ENCODE data around the gene YKT6. TPM values are rescaled to one million over a fixed set of nuclear protein-coding genes. Genes with fewer than 3 reads are reported as not detected.

YKT6 gene
- total and polyA plus RNA-seq, 3 donors from 2014 or later = 66.5 to 85.9 (median 72.3) TPM

DNA sequence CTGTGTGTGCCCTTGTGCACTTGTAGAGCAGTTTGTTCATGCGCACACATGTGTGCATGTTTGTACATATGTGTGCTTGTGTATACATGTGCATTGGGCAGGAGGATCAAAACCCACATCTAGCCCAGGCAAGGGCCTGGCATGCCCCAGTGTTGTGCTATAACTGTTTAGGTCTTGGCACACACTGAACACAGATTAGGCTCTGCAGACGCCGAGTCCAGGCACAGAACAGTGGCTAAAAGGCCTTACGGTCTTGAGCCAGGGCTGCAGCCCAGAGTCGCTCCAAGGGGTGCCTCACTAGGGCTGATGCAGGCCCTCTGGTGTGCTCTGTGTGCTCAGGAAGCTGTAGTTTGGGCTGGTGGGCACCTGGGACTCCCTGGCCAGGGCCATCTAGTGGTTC, 55.7 kb downstream of the YKT6 start:
- no peaks in the 10 kb centered on the region for H3K27me3 ChIP-seq
- TF ChIP-seq CTCF (IDR thresholded peaks at IDR 0.05) (no peak), POLR2A (IDR thresholded peaks at IDR 0.05) (no peak)
- 90% methylated on average over 4 of the region's 5 CpGs; no CpG with 5 or more reads in 1 of the 2 donors for WGBS, 2 donors
- H3K4me3 ChIP-seq = no peak overlapping the region
- peaks cover 16% of the 10 kb centered on the region for H3K4me1 ChIP-seq
- no peaks in the 10 kb centered on the region for H3K36me3 ChIP-seq (ENCODE audit: low read depth, missing control alignments)
- intact Hi-C loops (cut with DNase I; ENCODE audit: low total_unique reads) = no loop called here
- no peak overlapping the region for H3K27ac ChIP-seq
- H3K9me3 ChIP-seq = no peaks in the 10 kb centered on the region
- no peak for DNase-seq

DNA sequence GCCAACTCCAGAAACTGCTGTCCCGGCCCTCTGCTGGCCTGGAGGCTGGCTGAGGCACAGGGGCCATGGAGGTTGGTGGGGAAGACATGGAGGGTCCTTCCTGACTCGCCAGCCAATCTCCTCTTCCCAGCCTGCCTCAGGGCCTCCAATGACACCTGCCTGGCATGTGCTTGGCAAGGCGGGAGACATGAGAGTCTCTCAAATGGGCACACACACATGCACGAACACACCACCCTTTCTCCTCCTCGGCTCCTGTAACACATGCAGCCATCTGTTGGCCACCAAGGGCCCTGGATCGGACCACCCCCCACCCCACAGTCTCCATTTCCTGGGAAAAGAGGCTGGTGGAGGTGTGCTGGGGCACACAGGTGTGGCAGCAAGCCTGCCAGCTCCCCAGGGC, 56.4 kb downstream of the YKT6 start:
- no peak overlapping the region for H3K27ac ChIP-seq
- DNase-seq = no peak
- no peak for TF ChIP-seq POLR2A (IDR thresholded peaks at IDR 0.05)
- no peak overlapping the region for H3K4me3 ChIP-seq
- 84 to 95% methylated on average over 3 to 6 of the region's 6 CpGs for WGBS, 2 donors
- peaks cover 16% of the 10 kb centered on the region for H3K4me1 ChIP-seq
- intact Hi-C loops (cut with DNase I; ENCODE audit: low total_unique reads) = no loop called here
- no peaks in the 10 kb centered on the region for H3K36me3 ChIP-seq (ENCODE audit: low read depth, missing control alignments)
- no peaks in the 10 kb centered on the region for H3K9me3 ChIP-seq
- H3K27me3 ChIP-seq = no peaks in the 10 kb centered on the region

GRCh38 chr7:44257618-44258422, 57.0 kb downstream of the YKT6 start:
- Histone ChIP-seq H3K4me1 (peaks cover 16% of the 10 kb centered on the region), H3K36me3 (ENCODE audit: low read depth, missing control alignments) (no peaks in the 10 kb centered on the region), H3K9me3 (no peaks in the 10 kb centered on the region), H3K4me3 (no peak overlapping the region), H3K27ac (no peak overlapping the region), H3K27me3 (no peaks in the 10 kb centered on the region)
- TF ChIP-seq CTCF (IDR thresholded peaks at IDR 0.05) = no peak
- TF ChIP-seq POLR2A (IDR thresholded peaks at IDR 0.05) = no peak
- WGBS, 2 donors = 69 to 72% methylated on average over 10 to 17 of the region's 18 CpGs
- intact Hi-C loops (cut with DNase I; ENCODE audit: low total_unique reads) = no loop called here
- peak; percentile 63 for DNase-seq

DNA sequence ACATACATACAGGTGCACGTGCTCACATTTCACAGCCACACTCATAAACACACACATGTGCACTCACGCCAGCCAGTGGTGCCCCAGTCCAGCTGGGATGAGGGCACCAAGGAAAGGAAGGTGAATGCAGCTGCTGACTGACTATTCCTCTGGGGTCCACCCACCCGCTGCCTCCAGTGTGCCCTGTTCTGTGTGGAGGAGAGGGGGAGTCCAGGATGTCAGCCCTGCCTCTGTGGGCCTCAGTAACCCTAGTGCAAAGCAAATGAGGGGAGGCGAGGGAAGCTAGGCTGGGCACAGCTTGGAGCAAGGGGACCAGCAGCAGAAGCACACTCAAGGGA, 57.6 kb downstream of the YKT6 start:
- H3K27ac ChIP-seq = no peak overlapping the region
- H3K4me1 ChIP-seq = peaks cover 16% of the 10 kb centered on the region
- H3K4me3 ChIP-seq = no peak overlapping the region
- no peak for DNase-seq
- H3K27me3 ChIP-seq = no peaks in the 10 kb centered on the region
- WGBS, 2 donors = 83 to 95% methylated on average over 3 to 4 of the region's 4 CpGs
- intact Hi-C loops (cut with DNase I; ENCODE audit: low total_unique reads) = no loop called here
- no peaks in the 10 kb centered on the region for H3K9me3 ChIP-seq
- TF ChIP-seq CTCF (IDR thresholded peaks at IDR 0.05) = no peak
- TF ChIP-seq POLR2A (IDR thresholded peaks at IDR 0.05) = no peak
- H3K36me3 ChIP-seq (ENCODE audit: low read depth, missing control alignments) = no peaks in the 10 kb centered on the region

DNA sequence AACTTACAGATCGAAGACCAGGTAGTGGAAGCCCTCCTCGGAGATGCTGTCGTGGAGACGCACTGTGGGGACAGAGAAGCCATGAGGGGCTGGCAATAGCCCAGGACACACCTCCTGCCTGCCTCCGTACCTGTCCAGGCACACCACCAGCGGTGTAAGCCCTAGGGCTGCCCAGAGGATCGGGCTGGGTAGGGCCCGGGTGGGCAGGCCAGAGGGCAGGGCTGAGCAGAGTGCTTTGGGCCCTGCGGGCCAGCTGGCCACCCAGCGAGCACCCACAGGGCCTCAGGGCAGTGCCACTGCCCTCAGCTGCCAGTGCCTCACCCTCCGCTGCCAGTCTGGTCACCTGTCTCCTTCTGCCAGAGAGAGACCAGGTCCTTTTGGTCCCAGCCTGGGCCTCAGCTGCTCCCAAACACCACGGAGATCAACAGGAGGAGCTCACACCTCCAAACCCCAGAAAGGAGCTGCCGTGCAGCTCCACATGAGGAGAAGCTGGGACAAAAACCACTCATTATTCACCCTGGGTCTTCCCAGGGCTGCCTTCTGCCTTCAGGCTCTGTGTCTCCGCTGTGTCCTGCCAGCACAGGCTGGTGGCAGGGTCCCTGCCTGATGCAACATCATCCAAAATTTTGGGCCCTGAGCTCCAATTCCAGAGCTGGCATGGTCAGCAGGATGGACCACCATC, 58.2 kb downstream of the YKT6 start:
- no peak for TF ChIP-seq POLR2A (IDR thresholded peaks at IDR 0.05)
- TF ChIP-seq CTCF (IDR thresholded peaks at IDR 0.05) = no peak
- Histone ChIP-seq H3K27me3 (no peaks in the 10 kb centered on the region), H3K27ac (no peak overlapping the region), H3K4me3 (no peak overlapping the region), H3K36me3 (ENCODE audit: low read depth, missing control alignments) (no peaks in the 10 kb centered on the region), H3K4me1 (peaks cover 16% of the 10 kb centered on the region), H3K9me3 (no peaks in the 10 kb centered on the region)
- intact Hi-C loops (cut with DNase I; ENCODE audit: low total_unique reads) = no loop called here
- DNase-seq = no peak
- 85 to 93% methylated on average over 10 to 14 of the region's 14 CpGs for WGBS, 2 donors

All from testis (tissue), 3 donors.